Endothelial cell of umbilical vein (primary cell): ENCODE results near the gene GRM5.

ENCODE experiments used
- EZH2 ChIP-seq: IDR thresholded peaks from 2 replicates; pipeline ENCODE4 v1.6.1; 2012; ENCODE audit warnings: borderline replicate concordance, low read depth, mild to moderate bottlenecking, moderate library complexity, low read length, inconsistent platforms; ENCODE audit not compliant: severe bottlenecking
- FOS ChIP-seq: IDR thresholded peaks from 2 replicates; pipeline ENCODE4 v1.6.1; 2011; ENCODE audit warnings: mild to moderate bottlenecking, low read length, moderate library complexity, borderline replicate concordance; ENCODE audit not compliant: insufficient read depth
- JUN ChIP-seq: IDR thresholded peaks from 2 replicates; pipeline ENCODE4 v1.6.1; 2011; ENCODE audit warnings: borderline replicate concordance, low read depth; ENCODE audit not compliant: insufficient read length, insufficient read depth
- MYC ChIP-seq: IDR thresholded peaks from one replicate; pipeline ENCODE4 v1.6.1; 2011; ENCODE audit warnings: mild to moderate bottlenecking, low read depth, low read length
- POLR2A ChIP-seq: IDR thresholded peaks from 2 replicates; pipeline ENCODE4 v1.6.1; 2012; ENCODE audit warnings: low read depth, mild to moderate bottlenecking, control low read depth, low read length
- POLR2AphosphoS5 ChIP-seq: IDR thresholded peaks from 2 replicates; pipeline ENCODE4 v1.6.1; 2012; ENCODE audit warnings: low read depth, mild to moderate bottlenecking, control low read depth, low read length, moderate library complexity; ENCODE audit not compliant: insufficient read depth
- TF ChIP-seq, protein P1 (sequence below), 2 donors: IDR thresholded peaks; 1 replicate in 1 of 2; 2 replicates in 1 of 2; pipeline ENCODE4 v1.5.1; 2011; ENCODE audit warnings: low read length in 2 of 2, mild to moderate bottlenecking in 2 of 2, moderate library complexity in 2 of 2, control low read depth in 1 of 2, inconsistent platforms in 1 of 2, low read depth in 1 of 2; ENCODE audit not compliant: insufficient read depth in 1 of 2; ENCODE audit errors: extremely low read depth in 1 of 2
- TF ChIP-seq, protein P2 (sequence below): IDR thresholded peaks from 2 replicates; pipeline ENCODE4 v1.6.1; 2011; ENCODE audit not compliant: insufficient read depth, insufficient read length

DNA sequence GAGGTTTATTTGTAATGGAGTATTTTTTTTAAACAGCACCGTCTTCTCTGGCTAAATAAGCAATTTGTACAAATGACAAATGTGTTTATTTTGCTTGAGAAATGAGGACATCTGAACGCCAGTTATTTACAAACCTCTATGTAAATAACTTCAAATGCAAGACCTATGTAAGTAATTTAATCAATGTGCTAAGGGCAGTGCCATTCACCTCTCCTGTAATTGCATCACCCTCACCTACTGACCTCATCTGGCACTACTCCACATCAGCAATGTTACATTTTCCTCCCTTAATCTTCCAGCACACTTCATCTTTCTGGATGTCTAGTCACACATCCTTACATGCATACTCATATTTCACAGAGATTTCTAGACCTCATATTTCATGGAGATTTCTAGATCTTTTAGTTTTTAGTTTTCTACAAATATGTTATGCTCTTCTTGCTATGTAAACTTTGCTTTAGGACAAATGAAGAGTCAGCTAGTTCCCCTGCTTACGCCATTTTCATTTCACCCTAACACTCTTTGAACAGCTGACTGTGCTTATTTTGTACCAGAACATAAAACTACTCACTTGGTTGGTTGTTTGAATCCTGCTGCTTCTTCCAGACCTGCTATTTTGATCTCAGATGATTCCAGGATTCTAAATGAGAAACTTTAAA lies 238.6 kb downstream of the GRM5 start:
- TF ChIP-seq POLR2A, result no peak
- TF ChIP-seq, protein P1, sequence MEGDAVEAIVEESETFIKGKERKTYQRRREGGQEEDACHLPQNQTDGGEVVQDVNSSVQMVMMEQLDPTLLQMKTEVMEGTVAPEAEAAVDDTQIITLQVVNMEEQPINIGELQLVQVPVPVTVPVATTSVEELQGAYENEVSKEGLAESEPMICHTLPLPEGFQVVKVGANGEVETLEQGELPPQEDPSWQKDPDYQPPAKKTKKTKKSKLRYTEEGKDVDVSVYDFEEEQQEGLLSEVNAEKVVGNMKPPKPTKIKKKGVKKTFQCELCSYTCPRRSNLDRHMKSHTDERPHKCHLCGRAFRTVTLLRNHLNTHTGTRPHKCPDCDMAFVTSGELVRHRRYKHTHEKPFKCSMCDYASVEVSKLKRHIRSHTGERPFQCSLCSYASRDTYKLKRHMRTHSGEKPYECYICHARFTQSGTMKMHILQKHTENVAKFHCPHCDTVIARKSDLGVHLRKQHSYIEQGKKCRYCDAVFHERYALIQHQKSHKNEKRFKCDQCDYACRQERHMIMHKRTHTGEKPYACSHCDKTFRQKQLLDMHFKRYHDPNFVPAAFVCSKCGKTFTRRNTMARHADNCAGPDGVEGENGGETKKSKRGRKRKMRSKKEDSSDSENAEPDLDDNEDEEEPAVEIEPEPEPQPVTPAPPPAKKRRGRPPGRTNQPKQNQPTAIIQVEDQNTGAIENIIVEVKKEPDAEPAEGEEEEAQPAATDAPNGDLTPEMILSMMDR (IDR thresholded peaks at IDR 0.05; ENCODE audit: extremely low read depth in 1 of 2, insufficient read depth in 1 of 2, low read depth in 1 of 2, low read length in 2 of 2), result no peak
- TF ChIP-seq JUN, result no peak
- no peak for TF ChIP-seq EZH2
- TF ChIP-seq, protein P2, sequence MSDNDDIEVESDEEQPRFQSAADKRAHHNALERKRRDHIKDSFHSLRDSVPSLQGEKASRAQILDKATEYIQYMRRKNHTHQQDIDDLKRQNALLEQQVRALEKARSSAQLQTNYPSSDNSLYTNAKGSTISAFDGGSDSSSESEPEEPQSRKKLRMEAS, result no peak
- no peak for TF ChIP-seq FOS
- no peak for TF ChIP-seq POLR2AphosphoS5
- no peak for TF ChIP-seq MYC
